Pons (tissue), 1 donor: ENCODE measurements around the gene KRT80.

Source experiments
- DNase-seq: peaks from one replicate; pipeline ENCODE4 v3.0.0-alpha.2; 2016; ENCODE audit warnings: low spot score

KRT80 gene

GRCh38 chr12:52210925-52211650 is 19.3 kb upstream of the KRT80 start:
- DNase-seq, result no peak

- no peak for DNase-seq
These were observed 18.5 kb upstream of the KRT80 start for GRCh38 chr12:52210186-52210924.

GRCh38 chr12:52209321-52209720 is 17.5 kb upstream of the KRT80 start:
- DNase-seq, result no peak

DNA sequence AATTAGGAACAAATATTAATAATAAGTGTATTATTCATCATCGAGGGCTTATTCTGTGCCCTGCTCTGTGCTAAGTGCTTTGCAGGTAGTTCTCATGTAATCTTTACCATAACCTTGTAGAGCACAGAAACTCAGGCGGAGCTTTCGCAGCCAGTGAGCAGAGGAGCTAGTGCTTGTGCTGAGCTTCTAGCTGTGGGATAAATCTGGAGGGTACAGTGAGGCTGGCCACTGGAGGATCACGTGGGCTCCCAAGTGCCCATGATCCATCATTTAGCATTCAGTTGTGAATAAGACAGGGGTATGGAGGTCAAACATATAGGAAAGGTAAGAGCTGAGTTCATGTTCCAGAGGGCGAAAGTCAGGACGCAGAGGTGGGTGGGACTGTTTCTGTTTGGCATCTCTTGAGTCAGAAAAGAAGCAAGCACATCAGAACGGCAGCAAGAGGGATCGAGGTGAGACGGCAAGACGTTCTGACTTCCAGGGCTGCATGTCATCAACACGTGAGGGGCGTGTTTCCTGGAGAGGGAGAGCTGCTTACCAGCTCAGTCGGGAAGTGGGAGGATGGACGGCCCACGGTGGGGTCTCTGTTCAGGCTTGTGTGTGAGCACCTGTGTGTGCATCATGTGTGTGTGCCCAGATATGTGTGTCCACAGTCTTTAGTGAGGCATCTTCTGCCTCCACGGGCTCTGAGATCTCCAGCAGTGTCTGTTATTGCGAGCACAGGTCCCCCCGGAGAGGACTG is 16.8 kb upstream of the KRT80 start:
- DNase-seq, result no peak

DNA sequence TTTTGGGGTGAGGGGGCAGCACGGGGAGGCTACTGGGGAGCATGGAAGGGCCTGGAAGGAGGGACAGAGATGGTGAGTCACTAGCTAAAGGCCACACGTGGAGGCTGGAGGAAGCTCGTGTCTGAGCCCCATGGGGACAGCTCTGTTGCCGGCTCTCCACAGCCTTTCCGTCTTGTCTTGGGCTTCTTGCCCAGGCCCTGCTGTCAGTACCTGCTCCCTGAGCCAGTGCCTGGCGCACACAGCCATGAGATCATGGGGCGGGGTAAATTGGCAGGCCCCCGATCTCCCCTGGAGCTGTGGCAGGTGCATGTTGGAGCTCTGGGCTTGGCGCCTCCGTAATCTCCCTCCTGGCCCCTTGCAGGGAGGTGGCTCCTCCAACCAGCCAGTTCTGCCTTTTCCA is 16.1 kb upstream of the KRT80 start:
- no peak for DNase-seq

- DNase-seq, result no peak
These were observed 15.3 kb upstream of the KRT80 start for GRCh38 chr12:52207106-52207505.

- peak; percentile 30 for DNase-seq
These were observed 14.7 kb upstream of the KRT80 start for GRCh38 chr12:52206304-52207040.

- DNase-seq, result no peak
These were observed 13.9 kb upstream of the KRT80 start for GRCh38 chr12:52205612-52206303.

DNA sequence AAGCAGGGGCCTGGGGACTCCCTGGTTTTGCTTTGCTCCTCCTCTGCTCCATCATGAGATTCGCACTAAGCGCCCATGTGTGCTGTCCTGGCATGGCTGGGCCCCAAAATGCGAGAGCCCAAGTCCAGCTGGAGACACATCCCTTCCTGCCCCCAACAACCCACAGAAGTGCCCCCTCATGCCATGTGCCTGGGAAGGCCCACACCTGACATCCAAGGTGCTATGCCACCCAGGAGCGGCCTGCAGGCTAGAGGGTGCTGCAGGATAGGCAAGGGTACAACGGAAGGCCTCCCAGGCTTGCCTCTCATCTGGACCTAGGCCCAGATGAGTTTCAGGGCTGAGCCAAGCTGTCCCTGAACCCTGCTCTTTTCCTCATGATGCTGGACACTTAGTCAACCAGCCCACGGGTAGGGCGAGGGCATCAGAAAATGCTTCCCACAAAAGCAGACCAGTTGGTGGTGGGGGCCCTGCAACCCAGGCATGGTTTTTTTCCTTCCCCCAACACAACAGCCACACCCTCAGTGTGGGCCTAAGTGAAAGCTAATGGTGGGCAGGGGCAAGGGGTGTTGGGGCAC is 13.2 kb upstream of the KRT80 start:
- no peak for DNase-seq

DNA sequence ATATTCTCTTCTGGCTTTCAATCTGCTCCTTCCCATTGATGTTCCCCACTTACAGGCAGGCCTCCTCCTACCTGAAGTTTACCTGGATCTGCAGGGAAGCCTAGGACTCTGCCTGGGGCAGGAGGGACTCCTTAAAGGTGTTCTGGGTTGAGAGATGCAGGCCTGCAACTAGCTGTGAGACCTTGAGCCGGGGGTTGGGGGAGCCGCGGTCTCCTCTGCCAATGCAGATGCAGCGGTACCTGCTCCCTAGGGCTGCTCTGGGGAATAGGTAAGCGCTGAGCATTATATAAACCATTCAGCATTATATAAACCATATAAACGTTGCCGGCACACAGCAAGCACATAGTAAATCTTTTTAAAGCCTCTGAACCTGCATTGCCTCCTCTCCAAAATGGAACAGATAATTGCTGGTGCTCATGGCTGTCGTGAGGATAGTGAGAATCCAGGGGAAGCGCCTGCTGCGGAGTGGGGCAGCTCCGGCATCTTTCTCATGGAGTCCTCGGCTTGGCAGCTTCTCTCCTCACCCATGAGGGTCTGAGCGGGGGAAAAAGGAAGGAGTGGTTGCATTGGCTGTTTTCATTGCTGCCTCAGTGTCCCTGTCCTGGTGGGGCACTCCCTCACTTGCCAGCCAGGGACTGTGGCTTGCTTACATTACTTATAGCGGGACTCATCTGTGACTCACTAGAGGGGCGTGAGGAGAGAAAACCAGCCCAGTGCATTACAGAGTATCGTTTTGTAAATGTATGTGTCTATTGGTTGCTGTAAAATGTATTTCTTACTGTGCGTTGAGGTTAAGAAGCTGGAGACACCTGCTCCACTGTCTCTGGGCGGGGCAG is 12.5 kb upstream of the KRT80 start:
- no peak for DNase-seq

DNA sequence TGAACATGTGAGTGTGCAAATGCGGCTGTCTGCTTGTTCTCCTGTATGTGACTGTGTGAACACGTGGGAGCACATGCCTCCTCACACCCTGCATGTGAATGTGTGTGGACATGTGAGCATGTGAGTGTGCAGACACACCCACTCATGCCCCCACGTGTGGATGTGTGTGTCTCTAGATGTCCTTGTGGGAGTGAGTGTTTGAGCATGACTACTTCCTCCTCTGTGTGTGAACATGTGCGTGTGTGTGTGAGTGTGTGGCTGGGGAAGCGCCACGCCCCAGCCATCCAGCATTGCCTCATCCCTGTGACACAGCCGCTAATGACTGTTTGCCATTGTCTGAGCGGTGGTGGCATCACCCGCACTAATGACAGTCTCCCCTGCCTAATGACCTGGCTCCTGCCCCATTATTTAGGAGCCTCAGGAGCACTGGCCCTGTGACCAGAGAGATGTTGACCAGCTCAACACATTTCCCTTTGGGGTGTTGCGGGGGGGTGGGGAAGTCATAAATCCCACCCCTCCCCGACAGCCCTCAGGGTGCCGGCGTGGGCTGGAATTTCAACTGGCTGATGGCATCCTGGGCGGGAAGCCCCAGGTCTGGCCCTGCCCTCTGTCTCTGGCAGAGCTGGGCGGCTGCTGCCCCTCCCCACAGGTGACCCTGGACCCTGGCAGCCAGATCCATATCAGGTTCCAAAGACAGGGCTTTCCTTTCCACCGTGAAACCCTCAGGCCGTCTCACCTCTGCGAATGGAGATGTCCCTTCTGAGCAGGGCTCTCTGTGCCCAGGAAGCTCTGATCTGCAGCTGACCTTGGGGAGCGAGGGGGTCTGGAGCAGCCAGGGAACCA is 11.5 kb upstream of the KRT80 start:
- peak; percentile 75 for DNase-seq

DNA sequence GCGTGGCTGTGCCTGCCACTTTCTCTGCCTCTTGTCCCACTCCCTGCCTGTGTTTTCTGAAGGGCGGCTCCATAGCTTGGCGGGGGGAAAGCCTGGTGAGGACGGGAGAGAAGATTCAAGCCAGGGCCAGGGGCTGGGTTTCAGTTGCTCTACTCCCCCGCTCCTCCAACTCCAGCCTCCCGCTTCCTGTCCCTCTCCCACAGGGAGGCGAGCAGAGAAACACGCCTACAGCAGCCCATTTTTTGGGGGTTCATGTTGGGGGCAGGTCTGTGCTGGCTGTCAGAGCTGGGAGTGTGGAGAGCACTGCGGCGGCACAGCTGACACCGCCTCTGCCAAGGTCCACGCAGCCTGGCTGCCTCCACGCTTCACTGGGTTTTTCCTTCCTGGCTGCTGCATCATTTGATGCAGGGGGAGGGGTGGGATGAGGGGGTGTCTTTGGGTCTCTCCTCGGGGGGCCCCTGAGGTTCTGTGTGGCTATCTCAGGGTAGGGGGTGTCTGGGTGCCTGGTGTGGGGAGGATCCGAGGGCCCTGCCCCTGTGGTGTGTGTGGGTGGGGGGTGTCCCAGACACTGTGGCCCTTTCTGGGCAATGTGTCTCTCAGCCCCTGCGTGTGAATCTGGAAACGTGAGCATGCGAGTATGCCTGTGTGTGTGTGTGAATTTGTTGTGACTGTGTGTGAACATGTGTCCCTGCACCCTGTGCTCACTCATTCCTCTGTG is 10.7 kb upstream of the KRT80 start:
- DNase-seq, result no peak

DNA sequence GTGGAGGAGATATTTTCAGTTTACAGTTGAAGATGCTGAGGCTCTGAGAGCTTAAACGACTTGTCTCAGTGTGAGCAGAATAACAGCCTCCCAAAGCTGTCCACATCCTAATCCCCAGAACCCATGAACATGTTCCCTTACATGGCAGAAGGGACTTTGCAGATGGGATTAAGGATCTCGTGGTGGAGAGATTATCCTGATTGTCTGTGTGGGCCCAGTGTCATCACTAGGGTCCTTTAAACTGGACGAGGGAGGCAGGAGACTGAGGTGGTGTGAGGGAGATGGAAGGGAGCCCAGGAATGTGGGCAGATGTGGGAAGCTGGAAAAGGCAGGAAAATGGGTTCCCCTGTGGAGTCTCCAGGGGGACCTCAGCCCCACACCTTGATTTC is 9.6 kb upstream of the KRT80 start:
- DNase-seq, result no peak

GRCh38 chr12:52200781-52201450 is 9.1 kb upstream of the KRT80 start:
- DNase-seq, result no peak

DNA sequence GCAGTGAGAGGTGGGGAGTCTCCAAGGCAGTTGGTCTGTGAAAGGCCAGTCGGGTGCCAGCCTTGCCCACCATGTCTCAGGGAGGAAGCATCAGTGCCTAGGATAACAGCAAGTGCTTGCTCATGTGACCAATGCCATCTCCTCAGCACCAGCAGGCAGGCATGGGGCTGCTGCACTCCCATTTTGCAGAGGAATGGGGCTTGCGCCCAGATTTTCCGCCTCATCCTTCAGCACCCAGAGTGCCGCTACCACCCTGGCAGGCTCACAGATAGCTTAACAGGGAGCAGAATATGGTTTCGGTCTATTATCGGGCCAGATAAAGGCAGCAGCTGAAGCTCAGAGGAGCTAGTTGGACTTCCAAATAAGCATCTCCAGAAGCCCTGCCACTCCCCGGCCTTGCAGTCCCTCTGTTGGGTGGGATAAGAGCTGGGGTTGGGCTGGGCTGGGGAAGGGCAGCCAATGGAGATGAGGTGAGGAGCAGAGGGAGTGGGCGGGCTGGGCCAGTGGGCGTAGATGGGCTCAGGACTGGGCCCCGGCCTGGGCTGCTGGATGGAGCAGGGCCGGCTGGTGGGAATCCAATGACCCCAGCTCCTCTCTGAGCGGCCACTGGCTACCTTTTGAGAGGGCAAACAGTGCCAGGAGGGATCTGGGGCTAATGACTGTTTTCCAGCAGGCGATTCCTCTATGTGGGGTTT is 8.4 kb upstream of the KRT80 start:
- DNase-seq, result no peak

- DNase-seq, result no peak
These were observed 7.6 kb upstream of the KRT80 start for GRCh38 chr12:52199294-52199919.
